BLaER1 (cell line): ENCODE results near the gene MRPL2.

Experiments
- H3K27ac ChIP-seq: shearing (Covaris generic); formaldehyde crosslinking; 2 replicates; pipeline ENCODE4 v1.8.1; 2022
- H3K27me3 ChIP-seq: shearing (Covaris generic); formaldehyde crosslinking; 2 replicates; pipeline ENCODE4 v1.8.1; 2022
- H3K36me3 ChIP-seq: shearing (Covaris generic); formaldehyde crosslinking; 2 replicates; pipeline ENCODE4 v1.8.1; 2022
- H3K4me1 ChIP-seq: shearing (Covaris generic); formaldehyde crosslinking; 2 replicates; pipeline ENCODE4 v1.8.1; 2022
- H3K4me2 ChIP-seq: shearing (Covaris generic); formaldehyde crosslinking; 2 replicates; pipeline ENCODE4 v1.8.1; 2022
- H3K4me3 ChIP-seq: shearing (Covaris generic); formaldehyde crosslinking; 2 replicates; pipeline ENCODE4 v1.8.1; 2022
- H3K9ac ChIP-seq: shearing (Covaris generic); formaldehyde crosslinking; 2 replicates; pipeline ENCODE4 v1.8.1; 2022
- H3K9me3 ChIP-seq: shearing (Covaris generic); formaldehyde crosslinking; 2 replicates; pipeline ENCODE4 v1.8.1; 2022
- H4K20me1 ChIP-seq: shearing (Covaris generic); formaldehyde crosslinking; 2 replicates; pipeline ENCODE4 v1.8.1; 2022
- Cebpa-rat ChIP-seq: shearing (Covaris generic); IDR thresholded peaks from 2 replicates; pipeline ENCODE4 v1.8.1; 2022

The MRPL2 gene

DNA sequence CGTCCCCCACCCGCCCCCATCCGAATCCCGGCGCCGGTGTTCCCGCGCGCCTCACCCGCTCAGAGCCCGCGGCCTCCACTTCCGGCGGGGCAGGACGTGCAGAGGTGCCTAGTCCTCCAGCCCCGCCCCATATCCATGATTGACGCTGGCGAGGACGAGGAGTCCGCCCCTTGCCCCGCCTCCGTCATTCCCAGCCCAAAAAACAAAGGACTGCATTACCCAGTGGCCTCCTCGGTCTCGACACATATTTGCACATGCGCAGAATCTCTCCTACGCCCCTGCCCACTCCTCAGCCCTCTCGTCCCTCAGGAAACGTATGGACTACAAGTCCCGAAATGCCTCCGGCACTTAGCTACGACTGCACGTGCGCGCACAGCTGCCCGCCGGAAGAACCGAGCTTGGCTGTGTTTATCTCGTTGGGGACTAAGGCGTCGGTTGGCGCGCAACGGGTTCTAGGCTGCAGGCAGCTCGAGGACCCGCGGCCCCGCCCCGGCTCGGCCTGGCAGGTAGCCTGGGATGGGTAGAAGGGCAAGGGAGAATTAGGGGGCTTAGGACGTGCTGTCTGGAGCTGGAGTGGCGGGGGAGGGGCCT lies 45.3 kb downstream of the MRPL2 start, which contains the start of the genes KLHDC3 and MEA1:
KLHDC3 (plus strand) TSS at position 407 of the 591 bp plus-strand sequence. CDS start 2,944 bp downstream, outside the sequence.
MEA1 (minus strand) TSS at position 104 of the 591 bp plus-strand sequence. CDS start 133 bp downstream, outside the sequence.
- no peak for TF ChIP-seq Cebpa-rat
- Histone ChIP-seq H3K4me2 (peak within 1 kb of the TSS; percentile 97), H3K9me3 (no peaks in the 10 kb centered on the region), H3K4me1 (peaks cover 51% of the 10 kb centered on the region), H3K36me3 (peaks cover 60% of the 10 kb centered on the region), H3K4me3 (peak within 1 kb of the TSS; percentile 84), H3K27ac (peak within 1 kb of the TSS; percentile 79), H3K27me3 (no peaks in the 10 kb centered on the region), H4K20me1 (peaks cover 66% of the 10 kb centered on the region), H3K9ac (peak within 1 kb of the TSS; percentile 86)

DNA sequence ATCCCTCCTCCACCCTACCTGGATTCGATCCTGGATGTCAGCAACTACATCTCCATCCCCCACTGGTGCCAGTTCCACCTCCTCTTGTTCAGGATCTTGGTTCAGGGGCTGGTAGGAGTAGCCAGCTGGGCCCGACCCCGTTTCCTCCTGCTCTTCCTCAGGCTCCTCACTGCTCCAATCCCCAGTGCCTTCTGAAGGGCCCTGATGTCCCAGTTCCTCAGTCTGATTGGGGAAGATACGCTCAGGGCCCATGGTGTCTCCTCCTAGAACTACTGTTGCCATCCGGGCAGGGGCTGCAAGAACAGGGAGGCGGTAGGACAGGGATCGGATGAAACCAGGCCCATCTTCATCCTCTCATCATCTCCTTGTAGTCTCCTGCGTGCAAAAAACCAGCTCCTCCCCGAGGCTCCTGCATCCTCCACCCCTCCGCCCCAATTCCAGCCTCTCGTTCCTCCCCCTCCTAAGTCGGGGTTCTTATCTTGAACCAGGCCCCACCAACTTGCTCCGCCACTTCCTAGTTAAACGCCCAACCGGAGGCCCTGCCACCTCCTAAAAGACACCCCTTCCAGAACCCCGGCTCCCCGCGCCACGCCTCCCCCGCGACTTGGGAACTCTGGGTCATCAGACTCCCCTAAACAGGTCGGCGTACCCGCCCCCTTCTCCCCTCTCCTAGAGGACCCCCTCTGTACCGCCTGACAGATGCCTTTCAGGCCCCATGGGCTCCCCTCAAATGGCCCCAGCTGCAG lies 46.0 kb downstream of the MRPL2 start:
- H3K4me1 ChIP-seq: peaks cover 51% of the 10 kb centered on the region
- peak overlapping the region; percentile 97 for H3K4me2 ChIP-seq
- H3K36me3 ChIP-seq: peaks cover 60% of the 10 kb centered on the region
- peak overlapping the region; percentile 71 for H3K27ac ChIP-seq
- H3K9ac ChIP-seq: peak overlapping the region; percentile 85
- TF ChIP-seq Cebpa-rat: no peak
- peak overlapping the region; percentile 84 for H3K4me3 ChIP-seq
- no peaks in the 10 kb centered on the region for H3K27me3 ChIP-seq
- H4K20me1 ChIP-seq: peaks cover 65% of the 10 kb centered on the region
- H3K9me3 ChIP-seq: no peaks in the 10 kb centered on the region

DNA sequence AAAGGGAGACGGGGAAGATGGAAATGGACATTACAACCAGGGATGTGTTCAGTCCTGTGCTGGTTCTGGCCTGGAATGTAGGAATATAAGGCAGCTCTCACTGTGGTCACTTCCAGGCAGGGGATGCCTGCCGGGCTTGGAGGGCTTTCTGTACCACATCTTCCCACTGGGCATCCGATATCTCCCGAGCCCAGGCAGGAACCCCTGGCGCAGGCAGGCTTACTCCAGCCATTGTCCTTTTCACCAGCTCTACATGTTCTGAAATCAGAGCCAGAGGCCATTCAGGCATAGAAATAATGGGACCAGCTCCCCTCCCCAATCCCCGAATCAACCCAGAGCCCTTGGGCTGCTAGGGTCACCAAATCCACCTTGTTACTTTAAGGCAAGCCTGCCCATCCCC lies 46.9 kb downstream of the MRPL2 start:
- H3K27ac ChIP-seq: peak overlapping the region; percentile 71; the same call in 1 of the 2 replicates
- H3K27me3 ChIP-seq: no peaks in the 10 kb centered on the region
- no peaks in the 10 kb centered on the region for H3K9me3 ChIP-seq
- H3K4me3 ChIP-seq: peak overlapping the region; percentile 84
- TF ChIP-seq Cebpa-rat: no peak
- H4K20me1 ChIP-seq: peaks cover 56% of the 10 kb centered on the region
- peaks cover 45% of the 10 kb centered on the region for H3K4me1 ChIP-seq
- H3K9ac ChIP-seq: peak overlapping the region; percentile 85
- H3K36me3 ChIP-seq: peaks cover 60% of the 10 kb centered on the region
- peak overlapping the region; percentile 97 for H3K4me2 ChIP-seq

DNA sequence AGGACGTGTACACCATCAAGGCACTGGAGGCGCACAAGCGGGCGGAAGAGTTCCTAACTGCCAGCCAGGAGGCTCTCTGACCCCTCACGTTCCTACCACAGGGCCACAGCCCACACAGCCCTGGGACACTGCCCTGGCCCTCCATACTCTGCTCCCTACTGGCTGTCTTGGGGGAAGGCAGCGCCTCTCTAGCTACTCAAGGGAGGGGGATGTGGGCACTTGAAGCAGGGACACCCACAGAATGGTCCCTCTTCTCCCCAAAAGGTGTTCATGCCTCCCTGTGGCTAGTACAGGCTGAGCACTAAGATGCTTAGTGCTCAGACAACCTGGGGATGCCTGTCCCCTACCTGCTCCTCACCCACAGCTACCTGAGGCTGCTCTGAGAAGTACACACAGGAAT lies 48.0 kb downstream of the MRPL2 start:
- Histone ChIP-seq H3K36me3 (peaks cover 64% of the 10 kb centered on the region), H3K27ac (no peak overlapping the region), H3K9ac (peak overlapping the region; percentile 34; the same call in 1 of the 2 replicates), H3K4me3 (no peak overlapping the region), H3K27me3 (no peaks in the 10 kb centered on the region), H3K4me1 (peaks cover 34% of the 10 kb centered on the region), H4K20me1 (peaks cover 44% of the 10 kb centered on the region), H3K9me3 (no peaks in the 10 kb centered on the region), H3K4me2 (no peak overlapping the region)
- TF ChIP-seq Cebpa-rat: no peak

DNA sequence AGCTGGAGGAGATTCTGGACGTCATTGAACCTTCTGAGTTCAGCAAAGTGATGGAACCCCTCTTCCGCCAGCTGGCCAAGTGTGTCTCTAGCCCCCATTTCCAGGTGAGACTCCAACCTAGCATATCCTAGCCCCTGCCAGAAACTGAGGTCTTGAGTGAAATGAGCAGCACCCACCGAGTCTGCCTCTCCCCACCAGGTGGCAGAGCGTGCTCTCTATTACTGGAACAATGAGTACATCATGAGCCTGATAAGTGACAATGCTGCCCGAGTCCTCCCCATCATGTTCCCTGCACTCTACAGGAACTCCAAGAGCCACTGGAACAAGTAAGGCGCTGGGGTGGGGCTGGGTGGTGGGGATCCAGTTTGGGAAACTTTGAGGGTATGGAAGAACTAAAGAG lies 50.1 kb downstream of the MRPL2 start:
- Histone ChIP-seq H3K4me1 (peaks cover 17% of the 10 kb centered on the region), H3K9ac (no peak overlapping the region), H3K4me2 (no peak overlapping the region), H4K20me1 (peaks cover 26% of the 10 kb centered on the region), H3K9me3 (no peaks in the 10 kb centered on the region), H3K27me3 (no peaks in the 10 kb centered on the region), H3K27ac (no peak overlapping the region), H3K4me3 (no peak overlapping the region), H3K36me3 (peaks cover 74% of the 10 kb centered on the region)
- no peak for TF ChIP-seq Cebpa-rat

DNA sequence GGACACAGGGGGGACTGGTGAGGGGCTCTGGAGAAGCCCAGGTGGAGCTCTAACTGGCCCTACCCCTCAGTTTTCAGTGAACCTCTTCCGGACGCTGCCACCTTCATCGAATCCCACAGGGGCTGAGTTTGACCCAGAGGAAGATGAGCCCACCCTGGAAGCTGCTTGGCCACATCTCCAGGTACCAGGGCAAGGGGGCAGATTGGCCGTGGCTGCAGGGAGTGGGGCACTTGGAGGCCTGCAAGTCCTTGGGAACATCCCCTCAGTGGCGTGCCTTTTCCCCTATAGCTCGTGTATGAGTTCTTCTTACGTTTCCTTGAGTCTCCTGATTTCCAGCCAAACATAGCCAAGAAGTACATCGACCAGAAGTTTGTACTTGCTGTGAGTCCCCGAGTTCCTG lies 52.1 kb downstream of the MRPL2 start:
- H3K9me3 ChIP-seq: no peaks in the 10 kb centered on the region
- no peaks in the 10 kb centered on the region for H3K27me3 ChIP-seq
- no peak overlapping the region for H3K4me3 ChIP-seq
- no peak for TF ChIP-seq Cebpa-rat
- peaks cover 87% of the 10 kb centered on the region for H3K36me3 ChIP-seq
- H3K9ac ChIP-seq: 0 out of 2 replicates have a peak overlapping the region, but pooled peaks have one; percentile 24
- peaks cover 5% of the 10 kb centered on the region for H3K4me1 ChIP-seq
- peaks cover 24% of the 10 kb centered on the region for H4K20me1 ChIP-seq
- no peak overlapping the region for H3K27ac ChIP-seq
- no peak overlapping the region for H3K4me2 ChIP-seq

DNA sequence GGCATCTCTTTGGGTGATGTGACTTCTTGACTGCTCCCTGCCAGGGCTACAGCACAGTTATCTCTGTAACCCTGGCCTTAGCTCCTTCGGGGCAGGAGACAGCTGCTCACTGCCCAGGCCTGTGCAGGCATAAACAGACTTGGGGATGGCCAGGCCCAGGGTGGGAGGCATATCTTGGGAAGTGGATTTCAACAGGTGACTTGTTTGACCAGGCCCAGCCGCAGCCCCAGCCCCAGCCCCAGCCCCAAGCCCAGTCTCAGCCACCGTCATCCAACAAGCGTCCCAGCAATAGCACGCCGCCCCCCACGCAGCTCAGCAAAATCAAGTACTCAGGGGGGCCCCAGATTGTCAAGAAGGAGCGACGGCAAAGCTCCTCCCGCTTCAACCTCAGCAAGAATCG lies 53.0 kb downstream of the MRPL2 start:
- H3K27me3 ChIP-seq: no peaks in the 10 kb centered on the region
- no peak overlapping the region for H3K9ac ChIP-seq
- TF ChIP-seq Cebpa-rat: no peak
- H3K9me3 ChIP-seq: no peaks in the 10 kb centered on the region
- H3K36me3 ChIP-seq: peaks cover 87% of the 10 kb centered on the region
- H3K4me1 ChIP-seq: no peaks in the 10 kb centered on the region
- H3K27ac ChIP-seq: no peak overlapping the region
- H4K20me1 ChIP-seq: peaks cover 16% of the 10 kb centered on the region; the same call in 1 of the 2 replicates
- no peak overlapping the region for H3K4me2 ChIP-seq
- H3K4me3 ChIP-seq: no peak overlapping the region

DNA sequence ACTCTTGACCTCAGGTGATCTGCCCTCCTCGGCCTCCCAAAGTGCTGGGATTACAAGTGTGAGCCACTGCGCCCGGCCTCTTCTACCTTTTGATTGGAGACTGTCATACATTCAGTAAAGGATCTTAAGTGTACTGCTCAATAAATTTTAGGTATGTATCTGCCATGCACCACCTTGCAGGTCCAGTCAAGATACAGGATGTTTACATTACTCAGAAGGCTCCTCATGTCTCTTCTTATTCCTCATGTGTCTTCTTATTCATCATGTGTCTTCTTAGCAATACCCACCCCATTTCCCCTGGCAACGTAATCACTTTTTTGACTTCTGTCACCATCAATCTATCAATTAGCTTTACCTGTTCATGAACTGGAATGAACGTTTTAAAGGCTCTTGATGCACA lies 53.4 kb downstream of the MRPL2 start:
- Histone ChIP-seq H3K9me3 (no peaks in the 10 kb centered on the region), H4K20me1 (peaks cover 13% of the 10 kb centered on the region; the same call in 1 of the 2 replicates), H3K27me3 (no peaks in the 10 kb centered on the region), H3K4me3 (no peak overlapping the region), H3K4me2 (no peak overlapping the region), H3K36me3 (peaks cover 87% of the 10 kb centered on the region), H3K9ac (no peak overlapping the region), H3K4me1 (no peaks in the 10 kb centered on the region), H3K27ac (no peak overlapping the region)
- TF ChIP-seq Cebpa-rat: no peak
